Right lobe of liver (tissue), 6 donors: Measurements from ENCODE around the gene MRPL16. TPM values are rescaled to one million over a fixed set of nuclear protein-coding genes. Genes with fewer than 3 reads are reported as not detected.
A peak's percentile ranks its signal among the peaks of the same experiment; 100 is the strongest.

Source experiments
- ATAC-seq, 4 donors: fragments of 200-7000 bp; cut with Tn5 transposase; one replicate each; pipeline ENCODE4 v1.9.1; 2020; ENCODE audit warnings: mild to moderate bottlenecking in 4 of 4, moderate library complexity in 4 of 4
- DNase-seq, 3 donors: peaks; one replicate each; pipeline ENCODE4 v3.0.0-alpha.2; 2020
- H3K27ac ChIP-seq, 3 donors: fragments of 200-600 bp; one replicate each; pipeline ENCODE4 v1.8.0; 2022
- H3K27me3 ChIP-seq, 2 donors: fragments of 200-600 bp; one replicate each; pipeline ENCODE4 v1.8.0; 2022
- H3K36me3 ChIP-seq, 4 donors: fragments of 200-600 bp; sonication (generic) in 1 of 4; one replicate each; pipeline versions ENCODE4 v1.5.1 to v1.8.0; 2017 to 2022; ENCODE audit warnings: control low read depth in 1 of 4
- H3K4me1 ChIP-seq, 4 donors: fragments of 200-600 bp; sonication (generic) in 1 of 4; one replicate each; pipeline versions ENCODE4 v1.5.1 to v1.8.0; 2017 to 2022; ENCODE audit warnings: control low read depth in 1 of 4
- H3K4me3 ChIP-seq, 3 donors: fragments of 200-600 bp; one replicate each; pipeline ENCODE4 v1.8.0; 2022
- H3K9me3 ChIP-seq, 4 donors: fragments of 200-600 bp; sonication (generic) in 1 of 4; one replicate each; pipeline versions ENCODE4 v1.5.1 to v1.8.0; 2017 to 2022; ENCODE audit warnings: control low read depth in 1 of 4
- POLR2A ChIP-seq: fragments of 450-650 bp; IDR thresholded peaks from one replicate; pipeline ENCODE4 v1.6.1; 2017; ENCODE audit warnings: antibody characterized with exemption, mild to moderate bottlenecking
- WGBS: methylation state at CpG from one replicate; pipeline ENCODE4 v1.1.6; 2018; ENCODE audit warnings: low coverage, low lambda C conversion rate; ENCODE audit not compliant: insufficient coverage; ENCODE audit errors: missing lambda C conversion rate; 5-methylcytosine and 5-hydroxymethylcytosine counted together
- intact Hi-C, 2 donors: fragments of 100-400 bp; cut with DNase I; formaldehyde crosslinking; loops; one replicate each; pipeline versions ENCODE4 v1.11.2 to v1.14.1; 2022
- total RNA-seq, 6 experiments: library from RNA; depleted of rRNA in 2 of 6; stranded (reverse); fragments of >200 nt in 2 of 6; fragmentation: NEBNext Ultra II Directional in 3 of 6; extraction: Animal tissue kit (Norgen Biotek cat#: 25700) in 3 of 6; gene quantifications; one replicate each; pipeline versions ENCODE4 v1.1.0 to v1.2.4, GENCODE V29; 2016 to 2023
- TF ChIP-seq, protein P1 (sequence below), 4 donors: fragments of 200-600 bp in 3 of 4; fragments of 450-650 bp in 1 of 4; IDR thresholded peaks; one replicate each; pipeline versions ENCODE4 v1.5.1 to v1.8.0; 2016 to 2022; ENCODE audit warnings: antibody characterized with exemption in 4 of 4, mild to moderate bottlenecking in 2 of 4
- donor health status: DM: no; HTN: yes; CAD: no.
- donor health status: DM: no; HTN: no; CAD: no.
- donor health status: DM: no; HTN: no; CAD: no.
- donor health status: DM: no; HTN: yes; CAD: no.
- donor health status: DM: no; HTN: yes; CAD: no.

MRPL16 gene
- total RNA-seq, 6 experiments from 2014 or later, result 30.6 to 48.3 (median 37.3) TPM

DNA sequence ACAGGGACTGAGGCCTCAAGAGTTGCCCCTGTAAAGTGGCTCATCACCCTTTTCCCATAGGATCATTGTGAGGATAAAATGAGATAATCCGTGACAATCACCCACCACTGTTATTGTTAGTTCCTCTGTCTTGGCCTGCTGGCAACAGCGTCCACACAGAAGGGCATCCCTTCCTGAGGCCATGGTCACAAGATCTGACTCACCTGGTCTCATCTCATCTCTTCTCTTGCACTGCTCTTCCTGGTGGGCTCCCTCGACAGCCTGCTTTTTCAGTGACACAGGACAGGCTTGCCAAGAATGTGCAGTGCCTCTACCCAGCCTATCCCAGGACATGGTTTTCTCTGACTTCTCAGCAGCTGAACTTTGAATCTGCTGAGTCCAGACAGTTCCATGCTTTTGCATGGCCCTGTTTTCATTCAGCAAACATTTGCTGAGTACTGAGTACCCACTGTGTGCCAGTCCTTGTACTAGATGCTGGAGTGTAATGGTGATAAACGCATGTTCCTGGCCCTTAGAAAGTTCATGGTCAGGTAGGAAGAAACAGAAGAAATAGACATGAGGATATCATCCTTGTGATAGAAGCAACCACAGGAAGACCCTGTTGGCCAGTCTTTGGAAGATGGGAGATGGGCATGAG is 52.1 kb downstream of the MRPL16 start:
- Histone ChIP-seq H3K36me3 (no peaks in the 10 kb centered on the region), H3K27ac (no peak overlapping the region), H3K4me3 (no peak overlapping the region), H3K9me3 (no peaks in the 10 kb centered on the region), H3K27me3 (no peaks in the 10 kb centered on the region), H3K4me1 (no peaks in the 10 kb centered on the region)
- TF ChIP-seq, protein P1, sequence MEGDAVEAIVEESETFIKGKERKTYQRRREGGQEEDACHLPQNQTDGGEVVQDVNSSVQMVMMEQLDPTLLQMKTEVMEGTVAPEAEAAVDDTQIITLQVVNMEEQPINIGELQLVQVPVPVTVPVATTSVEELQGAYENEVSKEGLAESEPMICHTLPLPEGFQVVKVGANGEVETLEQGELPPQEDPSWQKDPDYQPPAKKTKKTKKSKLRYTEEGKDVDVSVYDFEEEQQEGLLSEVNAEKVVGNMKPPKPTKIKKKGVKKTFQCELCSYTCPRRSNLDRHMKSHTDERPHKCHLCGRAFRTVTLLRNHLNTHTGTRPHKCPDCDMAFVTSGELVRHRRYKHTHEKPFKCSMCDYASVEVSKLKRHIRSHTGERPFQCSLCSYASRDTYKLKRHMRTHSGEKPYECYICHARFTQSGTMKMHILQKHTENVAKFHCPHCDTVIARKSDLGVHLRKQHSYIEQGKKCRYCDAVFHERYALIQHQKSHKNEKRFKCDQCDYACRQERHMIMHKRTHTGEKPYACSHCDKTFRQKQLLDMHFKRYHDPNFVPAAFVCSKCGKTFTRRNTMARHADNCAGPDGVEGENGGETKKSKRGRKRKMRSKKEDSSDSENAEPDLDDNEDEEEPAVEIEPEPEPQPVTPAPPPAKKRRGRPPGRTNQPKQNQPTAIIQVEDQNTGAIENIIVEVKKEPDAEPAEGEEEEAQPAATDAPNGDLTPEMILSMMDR (IDR thresholded peaks at IDR 0.05), result no peak
- no peak for TF ChIP-seq POLR2A
- 78% methylated on average over 2 of the region's 4 CpGs for WGBS
- no peak for DNase-seq
- no peak for ATAC-seq
- intact Hi-C loops, result no loop called here

DNA sequence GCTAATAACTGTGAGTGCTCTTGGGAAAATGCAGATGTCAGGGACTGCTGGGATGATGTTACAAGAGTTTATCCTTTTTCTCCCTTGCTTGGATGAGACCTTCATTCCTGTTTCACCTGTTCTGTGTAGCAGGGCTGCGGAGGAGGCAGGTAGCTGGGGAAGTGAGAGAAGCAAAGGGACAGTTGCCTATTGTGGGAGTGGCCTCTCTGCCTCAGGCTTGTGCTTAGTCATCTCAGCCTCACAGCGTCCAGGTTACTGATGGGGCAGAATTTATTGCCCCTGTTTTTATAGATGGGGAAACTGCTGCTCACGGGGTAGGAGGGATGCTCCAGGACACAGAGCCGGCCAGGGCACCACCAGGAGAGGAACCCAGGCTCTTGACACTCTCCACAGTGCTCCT is 53.7 kb downstream of the MRPL16 start:
- Histone ChIP-seq H3K4me3 (no peak overlapping the region), H3K36me3 (no peaks in the 10 kb centered on the region), H3K4me1 (no peaks in the 10 kb centered on the region), H3K27me3 (no peaks in the 10 kb centered on the region), H3K27ac (no peak overlapping the region), H3K9me3 (no peaks in the 10 kb centered on the region)
- intact Hi-C loops, result no loop called here
- WGBS, result 30% methylated on average over 2 of the region's 4 CpGs
- DNase-seq (peak in 1 of 3 donors; percentile 51), ATAC-seq (peak in 1 of 4 donors; percentile 24)
- TF ChIP-seq, protein P1 (IDR thresholded peaks at IDR 0.05), result no peak

DNA sequence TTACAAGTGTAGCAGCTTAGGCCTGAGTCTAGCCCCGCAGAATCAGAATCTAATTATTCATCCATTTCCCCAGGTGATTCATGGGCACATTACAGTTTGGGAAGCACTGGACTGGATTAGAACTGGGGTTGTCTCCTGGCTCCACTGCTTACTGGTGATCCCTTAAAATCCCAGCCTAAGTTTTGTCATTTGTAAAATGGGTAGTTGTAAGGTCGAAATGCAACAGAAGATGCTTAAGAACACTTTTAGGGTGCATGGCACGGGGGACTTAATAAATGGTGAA is 54.1 kb downstream of the MRPL16 start:
- peak overlapping the region in 2 of 3 donors; percentile 86 to 94 for H3K27ac ChIP-seq
- intact Hi-C loops, result no loop called here
- 43% methylated on average over 3 of the region's 3 CpGs for WGBS

More for the DNA sequence above, 54.1 kb downstream of the MRPL16 start:
- Histone ChIP-seq H3K4me1 (no peaks in the 10 kb centered on the region), H3K36me3 (no peaks in the 10 kb centered on the region), H3K9me3 (no peaks in the 10 kb centered on the region), H3K4me3 (peak overlapping the region in 1 of 3 donors; percentile 88), H3K27me3 (no peaks in the 10 kb centered on the region)
- DNase-seq, result no peak
- ATAC-seq, result no peak
- TF ChIP-seq, protein P1 (IDR thresholded peaks at IDR 0.05), result no peak
- no peak for TF ChIP-seq POLR2A

Other genes starting within 250 kb of the MRPL16 start
- 10 to 100 TPM; 44.9 to 65.4 (median 52.4) TPM for gene OSBP, start 195.0 kb downstream of the MRPL16 start, total RNA-seq
- 10 to 100 TPM; 13.8 to 27.6 (median 21.1) TPM for gene PATL1, start 141.7 kb downstream of the MRPL16 start, total RNA-seq
- not detected for gene OR10V1, start 96.9 kb downstream of the MRPL16 start, total RNA-seq
- 10 to 100 TPM in 3 of 6 experiments, 1 to 10 TPM in 3; 4.5 to 16.5 (median 8.6) TPM for gene STX3, start 55.4 kb downstream of the MRPL16 start, total RNA-seq
- not detected for gene CBLIF, start 34.7 kb upstream of the MRPL16 start, total RNA-seq
- under 1 TPM in 2 of 6 experiments, not detected in 4; 0.55 to 0.62 TPM for gene TCN1, start 55.7 kb upstream of the MRPL16 start, total RNA-seq
- gene OOSP3, start 68.0 kb upstream of the MRPL16 start, total RNA-seq, result not detected
- not detected for gene OOSP1, start 127.7 kb upstream of the MRPL16 start, total RNA-seq
- gene OOSP4A, start 153.3 kb upstream of the MRPL16 start, total RNA-seq, result not detected
- not detected for gene OOSP4B, start 206.4 kb upstream of the MRPL16 start, total RNA-seq
- not detected for gene OOSP2, start 229.6 kb upstream of the MRPL16 start, total RNA-seq
- gene MS4A3, start 245.9 kb upstream of the MRPL16 start, total RNA-seq, result 1 to 10 TPM in 1 of 6 experiments, under 1 TPM in 2, not detected in 3; 0.48 to 1.2 (median 0.80) TPM